K562 (cell line): ENCODE measurements around the gene ALDH16A1. TPM values are rescaled to one million over a fixed set of nuclear protein-coding genes. Genes with fewer than 3 reads are reported as not detected.

Experiments
- ARHGAP35 ChIP-seq: fragments of 450-650 bp; IDR thresholded peaks from 2 replicates; pipeline ENCODE4 v1.6.1; 2018; ENCODE audit not compliant: partially characterized antibody
- FOXK2 ChIP-seq, 2 experiments: fragments of 450-650 bp; IDR thresholded peaks in 1 of 2; conservative IDR thresholded peaks in 1 of 2; 2 replicates each; pipeline ENCODE4 v1.6.1; 2016; ENCODE audit warnings: low read depth in 2 of 2, mild to moderate bottlenecking in 1 of 2
- KDM2B ChIP-seq: fragments of 250-450 bp; sonication (Bioruptor Pico); IDR thresholded peaks from 2 replicates; pipeline ENCODE4 v1.8.0; 2021; ENCODE audit warnings: mild to moderate bottlenecking, moderate library complexity
- POLR2AphosphoS2 ChIP-seq: IDR thresholded peaks from 2 replicates; pipeline ENCODE4 v1.6.1; 2012; ENCODE audit warnings: low read length, improper control_type of control experiment
- RBBP5 ChIP-seq: fragments of 200-600 bp; sonication (generic); IDR thresholded peaks from 2 replicates; pipeline ENCODE4 v1.6.1; 2012; ENCODE audit warnings: borderline replicate concordance, mild to moderate bottlenecking, low read length, control low read depth, inconsistent platforms; ENCODE audit not compliant: insufficient read depth, poor library complexity, severe bottlenecking
- RBM14 ChIP-seq: fragments of 200-400 bp; formaldehyde crosslinking; IDR thresholded peaks from 2 replicates; pipeline ENCODE4 v1.6.1; 2018; ENCODE audit warnings: low read depth, mild to moderate bottlenecking, low read length, moderate library complexity, borderline replicate concordance; ENCODE audit not compliant: insufficient read depth
- RHOXF2B ChIP-seq: fragments of 250-450 bp; sonication (Bioruptor Pico); conservative IDR thresholded peaks from 2 replicates; pipeline ENCODE4 v1.5.1; 2021
- SAFB2 ChIP-seq: fragments of 200-400 bp; formaldehyde crosslinking; IDR thresholded peaks from 2 replicates; pipeline ENCODE4 v1.6.1; 2018; ENCODE audit warnings: borderline replicate concordance, low read length, low read depth, moderate library complexity; ENCODE audit not compliant: severe bottlenecking
- TEAD4 ChIP-seq, 2 experiments: sonication (generic) in 1 of 2; formaldehyde crosslinking in 1 of 2; IDR thresholded peaks; 2 replicates each; pipeline versions ENCODE4 v1.6.1 to v1.8.0; 2012 to 2022; ENCODE audit warnings: borderline replicate concordance in 1 of 2, inconsistent platforms in 1 of 2, low read length in 1 of 2, mild to moderate bottlenecking in 1 of 2, missing genetic modification reagents in 1 of 2
- TSHZ1 ChIP-seq: fragments of 250-450 bp; sonication (Bioruptor Pico); IDR thresholded peaks from 2 replicates; pipeline ENCODE4 v1.4.0; 2020; ENCODE audit warnings: mild to moderate bottlenecking, moderate library complexity
- ZBTB11 ChIP-seq, 3 experiments: fragments of 200-800 bp in 1 of 3; fragments of 250-450 bp in 1 of 3; fragments of 450-650 bp in 1 of 3; sonication (Bioruptor Pico) in 1 of 3; sonication (Bioruptor generic) in 1 of 3; formaldehyde crosslinking in 1 of 3; IDR thresholded peaks; 2 replicates each; pipeline versions ENCODE4 v1.6.1 to v1.8.0; 2016 to 2022; ENCODE audit warnings: mild to moderate bottlenecking in 2 of 3, missing genetic modification characterization in 2 of 3, missing compliant biosample characterization in 1 of 3, moderate library complexity in 1 of 3
- ZNF507 ChIP-seq: conservative IDR thresholded peaks from 2 replicates; pipeline ENCODE4 v1.6.1; 2017; ENCODE audit warnings: missing genetic modification characterization, missing compliant biosample characterization
- ZNF609 ChIP-seq: sonication (generic); formaldehyde crosslinking; IDR thresholded peaks from 2 replicates; pipeline ENCODE4 v1.8.1; 2023; ENCODE audit warnings: missing genetic modification reagents, mild to moderate bottlenecking, borderline replicate concordance
- polyA plus RNA-seq, 8 experiments: library from polyadenylated mRNA; depleted of rRNA in 4 of 8; stranded (reverse) in 5 of 8; unstranded in 3 of 8; fragments of >200 nt; fragmentation: Nextera tagmentation in 2 of 8; fragmentation: Illumina TruSeq in 1 of 8; extraction: Ambion mirVana in 2 of 8; extraction: Trizol in 1 of 8; gene quantifications; 2 replicates each; pipeline versions ENCODE4 v1.2.1 to v1.2.3, GENCODE V29; 2011 to 2014; ENCODE audit warnings: inconsistent platforms in 1 of 8, missing spikeins in 1 of 8
- total RNA-seq, 7 experiments: library from RNA; depleted of rRNA in 6 of 7; stranded (reverse); fragments of >200 nt in 6 of 7; fragmentation: Illumina TruSeq in 2 of 7; extraction: Trizol in 2 of 7; gene quantifications; 2 replicates each; pipeline versions ENCODE4 v1.2.1 to v1.2.3, GENCODE V29; 2011 to 2021; ENCODE audit warnings: low replicate concordance in 1 of 7

The ALDH16A1 gene
- total and polyA plus RNA-seq, 9 of the 15 experiments (the other 6 are each of a cell fraction or from before 2014, with no cell fraction given): 2.2 to 52.2 (median 7.6) TPM

- no peak for TF ChIP-seq ZNF609
- TF ChIP-seq ARHGAP35: no peak
- TF ChIP-seq RBM14: peak; percentile 78; the same call in 1 of the 2 replicates
- TF ChIP-seq RBBP5: peak; percentile 89
- TF ChIP-seq ZNF507 (tag): no peak
- no peak for TF ChIP-seq KDM2B (CRISPR knock-in tag)
- peak in 1 of 3 experiments; percentile 39; a peak in 1 of 6 replicates for TF ChIP-seq ZBTB11 (CRISPR knock-in tag; IDR thresholded peaks at IDR 0.05)
- no peak; the same call in 1 of the 2 replicates for TF ChIP-seq TSHZ1 (CRISPR knock-in tag)
- TF ChIP-seq FOXK2 (conservative IDR thresholded peaks at IDR 0.05 in 1 of 2, IDR thresholded peaks at IDR 0.05 in 1 of 2; ENCODE audit: low read depth in 2 of 2): peak; percentile 85 to 86; a peak in 3 of 4 replicates
- TF ChIP-seq SAFB2: no peak
- TF ChIP-seq POLR2AphosphoS2: peak; percentile 92
- TF ChIP-seq TEAD4 (IDR thresholded peaks at IDR 0.05; ENCODE audit: low read length): peak; percentile 37; the same call in 1 of the 2 replicates
- TF ChIP-seq TEAD4 (CRISPR knock-in tag; IDR thresholded peaks at IDR 0.05; ENCODE audit: borderline replicate concordance): no peak
- TF ChIP-seq RHOXF2B (CRISPR knock-in tag): no peak
Measured at GRCh38 chr19:49487277-49488045, 34.4 kb downstream of the ALDH16A1 start, which contains the start of gene RPL13A (continued).
